GM12873 (cell line): ENCODE results near the gene MPZL3.

Source experiments
- TF ChIP-seq, protein P1 (sequence below): IDR thresholded peaks from 2 replicates; pipeline ENCODE4 v1.5.1; 2012; ENCODE audit warnings: low read depth, mild to moderate bottlenecking, moderate library complexity, low read length, control low read depth; ENCODE audit not compliant: insufficient read depth; ENCODE audit errors: missing control alignments

The MPZL3 gene

DNA sequence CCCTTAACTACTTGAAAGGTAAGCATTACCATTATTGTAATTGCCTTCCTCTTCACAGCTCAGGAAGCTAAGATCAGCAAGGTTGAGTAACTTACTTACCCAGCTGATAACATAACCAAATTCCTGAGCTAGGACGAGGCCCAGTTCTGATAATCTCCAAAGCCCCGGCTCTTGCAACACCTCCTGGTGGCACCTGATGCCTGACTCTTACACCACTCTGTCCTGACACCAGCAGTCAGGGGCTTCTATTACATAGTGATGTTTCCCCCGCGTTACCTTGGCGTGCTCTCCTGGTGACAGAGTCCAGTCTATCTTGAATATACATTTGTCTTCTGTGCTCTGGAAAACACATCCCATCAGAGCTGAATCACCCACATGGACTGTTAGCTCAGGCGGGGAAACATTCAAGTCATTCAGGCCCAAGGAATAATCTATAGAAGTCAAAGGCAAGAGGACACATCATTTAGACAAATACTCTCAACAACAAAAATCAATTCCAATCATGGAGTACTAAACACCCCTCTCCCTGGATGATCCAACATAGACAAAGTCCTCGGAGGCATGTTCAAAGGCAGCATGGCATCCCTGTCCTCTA, 39.9 kb downstream of the MPZL3 start:
- TF ChIP-seq, protein P1, sequence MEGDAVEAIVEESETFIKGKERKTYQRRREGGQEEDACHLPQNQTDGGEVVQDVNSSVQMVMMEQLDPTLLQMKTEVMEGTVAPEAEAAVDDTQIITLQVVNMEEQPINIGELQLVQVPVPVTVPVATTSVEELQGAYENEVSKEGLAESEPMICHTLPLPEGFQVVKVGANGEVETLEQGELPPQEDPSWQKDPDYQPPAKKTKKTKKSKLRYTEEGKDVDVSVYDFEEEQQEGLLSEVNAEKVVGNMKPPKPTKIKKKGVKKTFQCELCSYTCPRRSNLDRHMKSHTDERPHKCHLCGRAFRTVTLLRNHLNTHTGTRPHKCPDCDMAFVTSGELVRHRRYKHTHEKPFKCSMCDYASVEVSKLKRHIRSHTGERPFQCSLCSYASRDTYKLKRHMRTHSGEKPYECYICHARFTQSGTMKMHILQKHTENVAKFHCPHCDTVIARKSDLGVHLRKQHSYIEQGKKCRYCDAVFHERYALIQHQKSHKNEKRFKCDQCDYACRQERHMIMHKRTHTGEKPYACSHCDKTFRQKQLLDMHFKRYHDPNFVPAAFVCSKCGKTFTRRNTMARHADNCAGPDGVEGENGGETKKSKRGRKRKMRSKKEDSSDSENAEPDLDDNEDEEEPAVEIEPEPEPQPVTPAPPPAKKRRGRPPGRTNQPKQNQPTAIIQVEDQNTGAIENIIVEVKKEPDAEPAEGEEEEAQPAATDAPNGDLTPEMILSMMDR, result no peak

DNA sequence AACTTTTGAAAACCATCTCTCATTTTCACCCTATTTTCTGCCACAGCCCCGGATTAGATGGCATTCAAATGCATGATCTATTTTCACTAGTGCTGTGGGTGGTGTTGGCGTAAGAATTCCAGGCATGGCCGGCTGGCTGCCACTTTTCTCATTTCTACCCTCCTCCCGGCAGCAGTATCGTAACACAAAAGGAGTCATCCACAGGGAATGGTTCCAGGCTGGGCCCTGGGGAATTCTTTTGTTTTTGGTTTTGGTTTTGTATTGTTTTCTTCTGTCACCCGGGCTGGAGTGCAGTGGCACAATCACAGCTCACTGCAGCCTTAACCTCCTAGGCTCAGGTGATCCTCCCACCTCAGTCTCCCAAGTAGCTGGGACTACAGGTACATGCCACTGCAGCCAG, 41.2 kb downstream of the MPZL3 start:
- TF ChIP-seq, protein P1, result no peak

DNA sequence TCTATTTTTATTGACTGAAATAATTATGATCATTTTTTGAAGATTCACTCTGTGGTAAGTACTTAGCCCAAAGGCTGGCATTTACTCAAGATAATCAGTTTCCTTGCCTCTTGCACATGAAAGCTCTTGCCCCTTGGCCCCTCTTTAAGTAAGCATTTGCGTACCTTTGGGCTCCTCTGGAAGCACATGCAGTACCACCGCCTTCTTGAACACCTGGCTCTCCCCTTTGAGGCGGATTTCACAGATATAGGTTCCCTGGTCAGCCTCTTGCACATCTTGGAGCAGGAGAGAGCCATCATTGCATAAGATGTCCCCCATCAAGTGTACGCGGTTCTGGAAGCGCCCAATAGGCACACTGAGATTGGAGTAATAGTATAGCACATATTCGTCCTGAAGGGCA, 41.8 kb downstream of the MPZL3 start:
- TF ChIP-seq, protein P1, result no peak

DNA sequence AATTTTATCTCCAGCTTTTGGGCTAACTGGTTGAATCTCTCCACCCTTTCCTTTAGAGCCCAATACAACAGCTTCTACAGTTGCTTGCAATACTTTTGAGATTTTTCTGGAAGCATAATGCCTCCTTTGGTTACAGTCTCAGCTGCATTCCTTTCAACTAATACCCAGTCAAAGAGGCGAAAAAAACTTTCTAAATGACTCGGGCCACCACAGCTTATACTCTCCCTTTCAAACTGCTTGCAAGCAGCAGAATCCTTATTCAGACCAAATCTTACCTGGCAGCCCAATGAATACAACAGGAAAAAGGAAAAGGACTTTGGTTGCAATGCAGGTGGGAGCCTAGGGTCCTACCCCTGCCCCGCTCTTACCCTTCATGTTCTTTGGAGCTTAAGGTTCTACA, 43.1 kb downstream of the MPZL3 start:
- TF ChIP-seq, protein P1, result no peak

DNA sequence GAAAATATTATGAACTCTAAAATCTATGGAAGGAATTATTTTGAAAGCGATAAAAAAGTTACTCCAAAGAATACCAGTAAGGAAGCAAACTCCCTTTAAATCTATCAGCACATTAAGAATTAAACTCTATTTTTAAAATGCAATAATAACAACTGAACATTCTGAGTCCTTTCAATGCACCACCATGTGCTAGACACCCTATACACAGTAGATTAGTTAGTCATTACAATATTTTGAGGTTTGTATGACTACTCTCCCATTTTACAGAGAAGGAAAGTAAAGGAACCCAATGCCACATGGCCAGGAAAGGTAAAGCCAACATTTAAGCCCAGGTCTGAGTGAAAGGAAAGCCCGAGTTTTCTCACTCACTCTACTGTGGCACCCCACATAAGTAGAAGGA, 45.1 kb downstream of the MPZL3 start:
- TF ChIP-seq, protein P1, result no peak

DNA sequence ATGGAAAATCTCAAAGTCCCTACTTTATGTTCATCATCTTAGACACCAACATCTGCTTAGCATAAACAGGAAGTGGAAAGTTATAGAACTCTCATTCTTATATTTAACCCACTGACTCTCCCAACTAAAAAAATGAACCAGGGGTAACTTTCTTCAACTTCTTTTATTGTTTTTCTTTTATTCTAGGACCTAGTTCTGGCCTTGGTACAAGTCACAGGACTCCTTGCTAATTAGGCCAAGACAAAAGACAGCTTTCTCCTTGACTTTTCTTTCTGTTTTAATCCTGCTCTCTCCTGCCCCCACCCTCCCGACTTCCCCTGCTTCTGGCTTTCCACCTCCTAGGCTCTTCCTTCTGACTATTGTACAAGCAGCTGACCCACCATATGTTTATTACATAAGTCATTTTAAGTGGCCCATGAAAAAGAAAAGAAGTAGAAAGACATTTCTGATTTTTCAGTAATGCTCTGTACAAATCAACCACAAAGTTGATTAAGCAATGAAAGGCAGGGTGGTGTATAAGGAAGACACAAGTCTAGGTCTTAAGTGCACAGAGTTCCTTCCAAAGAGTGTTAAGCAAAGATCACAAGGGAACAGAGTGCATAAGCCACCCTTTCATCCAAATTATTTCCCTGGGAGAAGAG, 45.7 kb downstream of the MPZL3 start:
- TF ChIP-seq, protein P1, result no peak

DNA sequence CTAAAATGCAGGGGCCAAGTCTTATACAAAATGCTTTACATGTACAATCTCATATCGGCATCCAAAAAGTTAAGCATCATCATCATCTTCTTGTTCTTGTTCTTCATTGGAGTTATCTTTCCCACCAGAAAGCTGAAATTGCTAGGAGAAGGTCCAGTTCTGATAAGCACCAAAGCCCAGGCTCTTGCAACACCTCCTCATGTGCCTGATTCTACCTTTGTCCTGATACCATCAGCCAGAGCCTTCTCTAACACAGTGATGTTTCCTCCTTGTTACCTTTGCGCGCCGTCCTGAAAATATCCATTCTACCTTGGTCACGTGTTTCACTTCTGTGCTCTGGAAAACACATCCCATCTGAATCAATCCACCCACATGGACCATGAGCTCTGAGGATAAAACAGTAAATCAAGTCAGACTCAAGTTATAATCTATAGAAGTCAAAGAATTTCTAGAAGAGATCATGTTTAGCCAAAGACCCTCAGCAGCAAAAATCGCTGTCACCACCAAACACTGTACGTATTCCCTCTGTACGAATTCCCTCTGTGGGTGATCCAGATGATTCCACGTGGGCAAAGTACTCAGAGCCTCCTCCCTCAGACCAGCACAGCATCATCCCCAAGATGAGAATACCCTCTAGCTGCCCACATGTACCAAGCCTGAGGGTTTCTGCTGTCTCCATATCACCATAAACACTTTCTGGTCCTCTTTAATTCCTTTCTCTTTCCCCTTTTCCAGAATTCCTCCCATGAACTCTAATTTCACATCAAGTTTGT, 46.4 kb downstream of the MPZL3 start:
- TF ChIP-seq, protein P1, result no peak
